MM.1S (cell line): Measurements from ENCODE around the gene PRDM5.

Experiments used
- DNase-seq: peaks from one replicate; pipeline ENCODE4 v3.0.0-alpha.2; 2015
- H2AFZ ChIP-seq: fragments of 300-600 bp; sonication (generic); 2 replicates; pipeline ENCODE4 v1.6.0; 2016; ENCODE audit warnings: antibody characterized with exemption, low read length
- H3F3A ChIP-seq: fragments of 300-600 bp; sonication (generic); 2 replicates; pipeline ENCODE4 v1.6.1; 2016; ENCODE audit warnings: mild to moderate bottlenecking, antibody characterized with exemption, low read length, moderate library complexity, mixed read lengths; ENCODE audit not compliant: insufficient read depth
- H3K27ac ChIP-seq: fragments of 300-600 bp; sonication (generic); 2 replicates; pipeline ENCODE4 v1.5.1; 2016; ENCODE audit warnings: mild to moderate bottlenecking, low read length
- H3K27me3 ChIP-seq: fragments of 300-600 bp; sonication (generic); replicated peaks from 2 replicates; pipeline ENCODE4 v1.6.0; 2016; ENCODE audit warnings: low read length; ENCODE audit not compliant: insufficient read depth
- H3K36me3 ChIP-seq: fragments of 300-600 bp; sonication (generic); replicated peaks from 2 replicates; pipeline ENCODE4 v1.6.1; 2016; ENCODE audit warnings: mild to moderate bottlenecking, low read length, mixed read lengths; ENCODE audit not compliant: insufficient read depth
- H3K4me1 ChIP-seq: fragments of 300-600 bp; sonication (generic); 2 replicates; pipeline ENCODE4 v1.6.1; 2016; ENCODE audit warnings: low read length, mixed read lengths
- H3K4me2 ChIP-seq: fragments of 300-600 bp; sonication (generic); 2 replicates; pipeline ENCODE4 v1.6.0; 2016; ENCODE audit warnings: low read depth, low read length
- H3K4me3 ChIP-seq: fragments of 300-600 bp; sonication (generic); 2 replicates; pipeline ENCODE4 v1.5.1; 2016; ENCODE audit warnings: low read length, mixed read lengths
- H3K79me2 ChIP-seq: fragments of 300-600 bp; sonication (generic); 2 replicates; pipeline ENCODE4 v1.6.1; 2016; ENCODE audit warnings: mixed run types, low read length, mixed read lengths
- H3K9ac ChIP-seq: fragments of 300-600 bp; sonication (generic); 2 replicates; pipeline ENCODE4 v1.6.1; 2016; ENCODE audit warnings: low read length, mixed read lengths
- H3K9me2 ChIP-seq: fragments of 300-600 bp; sonication (generic); replicated peaks from 2 replicates; pipeline ENCODE4 v1.6.1; 2016; ENCODE audit warnings: mild to moderate bottlenecking, low read length, mixed read lengths; ENCODE audit not compliant: insufficient read depth
- H3K9me3 ChIP-seq: fragments of 300-600 bp; sonication (generic); replicated peaks from 2 replicates; pipeline ENCODE4 v1.6.1; 2016; ENCODE audit warnings: mild to moderate bottlenecking, low read length, mixed read lengths; ENCODE audit not compliant: insufficient read depth
- H4K20me1 ChIP-seq: fragments of 300-600 bp; sonication (generic); 2 replicates; pipeline ENCODE4 v1.6.1; 2016; ENCODE audit warnings: mild to moderate bottlenecking, low read length, moderate library complexity, mixed read lengths; ENCODE audit not compliant: insufficient read depth
- CTCF ChIP-seq: fragments of 300-600 bp; sonication (generic); IDR thresholded peaks from 2 replicates; pipeline ENCODE4 v1.5.1; 2016; ENCODE audit warnings: antibody characterized with exemption, low read length, mixed read lengths
- EZH2 ChIP-seq: fragments of 300-600 bp; sonication (generic); optimal IDR thresholded peaks from 2 replicates; pipeline ENCODE3; 2017; ENCODE audit warnings: low read depth, mild to moderate bottlenecking, antibody characterized with exemption, low read length, mixed read lengths
- EZH2phosphoT487 ChIP-seq: fragments of 300-600 bp; sonication (generic); IDR thresholded peaks from 2 replicates; pipeline ENCODE4 v1.6.1; 2018; ENCODE audit warnings: antibody characterized with exemption, low read length

PRDM5 gene

GRCh38 chr4:120881846-120882245 lies 40.7 kb downstream of the PRDM5 start:
- H3K36me3 ChIP-seq = no peaks in the 10 kb centered on the region; the same call in 1 of the 2 replicates
- TF ChIP-seq EZH2phosphoT487 (no peak), CTCF (no peak), EZH2 (no peak)
- H3K27me3 ChIP-seq = no peaks in the 10 kb centered on the region
- no peaks in the 10 kb centered on the region for H3K4me1 ChIP-seq
- no peaks in the 10 kb centered on the region for H3K9me3 ChIP-seq
- no peak overlapping the region for H2AFZ ChIP-seq
- no peak overlapping the region for H3K27ac ChIP-seq
- no peak overlapping the region for H3K4me3 ChIP-seq
- H3F3A ChIP-seq = no peaks in the 10 kb centered on the region
- H3K9ac ChIP-seq = no peak overlapping the region
- DNase-seq = no peak
- H4K20me1 ChIP-seq = no peaks in the 10 kb centered on the region
- H3K79me2 ChIP-seq = no peaks in the 10 kb centered on the region
- no peaks in the 10 kb centered on the region for H3K9me2 ChIP-seq
- no peak overlapping the region for H3K4me2 ChIP-seq

- H3K36me3 ChIP-seq = no peaks in the 10 kb centered on the region; the same call in 1 of the 2 replicates
- H3K27me3 ChIP-seq = no peaks in the 10 kb centered on the region
- H3K9me2 ChIP-seq = no peaks in the 10 kb centered on the region
- H3K79me2 ChIP-seq = no peaks in the 10 kb centered on the region
- DNase-seq = no peak
- H3K4me3 ChIP-seq = no peak overlapping the region
- H3K9me3 ChIP-seq = no peaks in the 10 kb centered on the region
- no peaks in the 10 kb centered on the region for H3K4me1 ChIP-seq
- no peaks in the 10 kb centered on the region for H4K20me1 ChIP-seq
- H3K9ac ChIP-seq = no peak overlapping the region
- no peaks in the 10 kb centered on the region for H3F3A ChIP-seq
- H3K27ac ChIP-seq = no peak overlapping the region
- no peak overlapping the region for H3K4me2 ChIP-seq
- TF ChIP-seq CTCF (no peak), EZH2 (no peak), EZH2phosphoT487 (no peak)
- no peak overlapping the region for H2AFZ ChIP-seq
These were observed 41.2 kb downstream of the PRDM5 start for GRCh38 chr4:120881351-120881750.

- H3K79me2 ChIP-seq = no peaks in the 10 kb centered on the region
- DNase-seq = no peak
These were observed 45.5 kb downstream of the PRDM5 start for GRCh38 chr4:120877021-120877420.

More at GRCh38 chr4:120877021-120877420, 45.5 kb downstream of the PRDM5 start:
- no peaks in the 10 kb centered on the region for H3K4me1 ChIP-seq
- H3K36me3 ChIP-seq = no peaks in the 10 kb centered on the region
- no peaks in the 10 kb centered on the region for H3K9me2 ChIP-seq
- no peaks in the 10 kb centered on the region for H4K20me1 ChIP-seq
- no peaks in the 10 kb centered on the region for H3F3A ChIP-seq
- no peak overlapping the region for H3K27ac ChIP-seq
- no peaks in the 10 kb centered on the region for H3K27me3 ChIP-seq
- H2AFZ ChIP-seq = no peak overlapping the region
- H3K4me2 ChIP-seq = no peak overlapping the region
- no peak overlapping the region for H3K4me3 ChIP-seq
- no peak overlapping the region for H3K9ac ChIP-seq
- H3K9me3 ChIP-seq = no peaks in the 10 kb centered on the region
- TF ChIP-seq EZH2 = no peak
- no peak for TF ChIP-seq EZH2phosphoT487
- no peak for TF ChIP-seq CTCF
